B cell (primary cell): Measurements from ENCODE around the gene MBNL1.

Experiments
- EZH2 ChIP-seq: IDR thresholded peaks from 2 replicates; pipeline ENCODE4 v1.6.1; 2012; ENCODE audit warnings: borderline replicate concordance, low read depth, mild to moderate bottlenecking, moderate library complexity, low read length; ENCODE audit not compliant: insufficient read depth, poor library complexity, severe bottlenecking
- TF ChIP-seq, protein P1 (sequence below): fragments of 200-600 bp; IDR thresholded peaks from one replicate; pipeline ENCODE4 v1.8.0; 2022; ENCODE audit warnings: antibody characterized with exemption, mild to moderate bottlenecking

DNA sequence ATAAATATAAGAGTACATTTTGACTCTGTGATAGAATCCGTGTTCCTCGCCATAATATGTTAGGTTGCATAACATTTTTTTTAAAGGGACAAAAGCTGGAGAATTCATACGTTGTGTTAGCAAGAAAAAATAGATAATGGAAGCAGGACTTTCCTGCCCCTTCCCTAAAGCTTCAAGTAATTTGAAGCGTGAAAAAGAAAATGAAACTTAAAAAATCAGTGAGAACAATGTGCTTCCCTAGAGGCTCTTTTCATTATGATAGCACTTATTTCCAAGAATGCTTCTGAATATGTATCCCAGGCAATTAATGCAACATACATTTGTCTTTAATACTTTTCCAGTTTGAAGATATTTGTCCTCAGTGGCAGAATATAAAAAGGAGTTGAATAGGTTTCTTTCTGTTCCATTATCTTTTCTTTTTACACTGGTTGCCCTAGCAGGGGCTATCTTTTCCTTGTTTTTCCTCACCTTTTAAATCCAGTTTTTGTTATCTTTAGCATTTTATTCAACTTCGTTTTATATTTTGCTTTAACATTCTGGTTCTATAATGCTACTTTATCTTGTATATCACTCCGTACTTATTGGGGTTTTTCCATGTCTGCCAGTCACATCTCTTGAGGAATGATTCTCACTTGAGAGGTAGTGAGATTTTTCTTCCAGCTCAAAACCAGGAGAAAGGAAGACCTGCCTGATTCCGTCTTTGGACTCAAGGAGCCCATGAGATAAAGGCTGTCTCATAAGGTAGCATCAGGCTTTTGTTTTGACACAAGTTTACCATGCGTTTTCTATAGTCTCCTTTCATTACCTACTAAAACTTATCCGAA is 113.8 kb downstream of the MBNL1 start:
- TF ChIP-seq, protein P1, sequence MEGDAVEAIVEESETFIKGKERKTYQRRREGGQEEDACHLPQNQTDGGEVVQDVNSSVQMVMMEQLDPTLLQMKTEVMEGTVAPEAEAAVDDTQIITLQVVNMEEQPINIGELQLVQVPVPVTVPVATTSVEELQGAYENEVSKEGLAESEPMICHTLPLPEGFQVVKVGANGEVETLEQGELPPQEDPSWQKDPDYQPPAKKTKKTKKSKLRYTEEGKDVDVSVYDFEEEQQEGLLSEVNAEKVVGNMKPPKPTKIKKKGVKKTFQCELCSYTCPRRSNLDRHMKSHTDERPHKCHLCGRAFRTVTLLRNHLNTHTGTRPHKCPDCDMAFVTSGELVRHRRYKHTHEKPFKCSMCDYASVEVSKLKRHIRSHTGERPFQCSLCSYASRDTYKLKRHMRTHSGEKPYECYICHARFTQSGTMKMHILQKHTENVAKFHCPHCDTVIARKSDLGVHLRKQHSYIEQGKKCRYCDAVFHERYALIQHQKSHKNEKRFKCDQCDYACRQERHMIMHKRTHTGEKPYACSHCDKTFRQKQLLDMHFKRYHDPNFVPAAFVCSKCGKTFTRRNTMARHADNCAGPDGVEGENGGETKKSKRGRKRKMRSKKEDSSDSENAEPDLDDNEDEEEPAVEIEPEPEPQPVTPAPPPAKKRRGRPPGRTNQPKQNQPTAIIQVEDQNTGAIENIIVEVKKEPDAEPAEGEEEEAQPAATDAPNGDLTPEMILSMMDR = no peak
- TF ChIP-seq EZH2 = no peak
